K562 (cell line): ENCODE data around the gene NCOA3. TPM values are rescaled to one million over a fixed set of nuclear protein-coding genes. Genes with fewer than 3 reads are reported as not detected.
A peak's percentile ranks its signal among the peaks of the same experiment; 100 is the strongest.

Experiments
- ATAC-seq: fragments of 200-7000 bp; cut with Tn5 transposase; 3 replicates; pipeline ENCODE4 v1.9.1; 2020; ENCODE audit warnings: moderate library complexity
- BruUV-seq: library from RNA; stranded (reverse); fragments of 400-500 nt; replicated peaks from 2 replicates; lab custom pipeline; 2021; lab: Mats Ljungman, UMichigan
- CTCF ChIA-PET: fragments of 300-600 bp; formaldehyde crosslinking; extraction: SDS; loops from one replicate; lab custom pipeline; 2021; ENCODE audit warnings: low intra/inter-chr PET ratio; lab: Yijun Ruan, JAX
- POLR2A ChIA-PET: fragments of 300-600, 350-650 bp; sonication (Branson Sonifier 250); formaldehyde crosslinking; extraction: SDS; loops from one replicate; lab custom pipeline; 2021; ENCODE audit warnings: antibody characterized with exemption, inconsistent platforms; lab: Yijun Ruan, JAX
- DNase-seq, 4 experiments: peaks; one replicate each; pipeline versions ENCODE4 v3.0.0 to v3.0.0-alpha.2; 2011 to 2018; ENCODE audit warnings: low spot score in 3 of 4, mixed read lengths in 3 of 4; ENCODE audit errors: extremely low read depth in 1 of 4
- FAIRE-seq: peaks from 2 replicates; lab custom pipeline; 2011; peaks lifted over from hg19 to GRCh38; lab: Jason Lieb, UNC
- H2AFZ ChIP-seq: 2 replicates; pipeline ENCODE4 v1.6.0; 2011; ENCODE audit warnings: low read depth, low read length, control low read depth, inconsistent platforms
- H3K27ac ChIP-seq: fragments of 200-600 bp; 3 replicates; pipeline ENCODE4 v1.8.0; 2011; ENCODE audit warnings: low read depth, mild to moderate bottlenecking, control low read depth, inconsistent platforms, low read length, moderate library complexity, mixed read lengths; ENCODE audit errors: extremely low read depth
- H3K27me3 ChIP-seq, 2 experiments: fragments of 300-600 bp in 1 of 2; 2 replicates in 1 of 2; 3 replicates in 1 of 2; pipeline versions ENCODE4 v1.6.0 to v1.8.0; 2011; ENCODE audit warnings: inconsistent platforms in 2 of 2, low read length in 2 of 2, mild to moderate bottlenecking in 1 of 2, mixed read lengths in 1 of 2, moderate library complexity in 1 of 2; ENCODE audit not compliant: control insufficient read depth in 2 of 2, insufficient read depth in 2 of 2
- H3K36me3 ChIP-seq: fragments of 300-600 bp; 3 replicates; pipeline ENCODE4 v1.8.0; 2011; ENCODE audit warnings: mild to moderate bottlenecking, low read length, inconsistent platforms; ENCODE audit not compliant: control insufficient read depth, insufficient read depth
- H3K4me1 ChIP-seq, 2 experiments: fragments of 200-600 bp in 1 of 2; replicated peaks in 1 of 2; 2 replicates in 1 of 2; 3 replicates in 1 of 2; pipeline versions ENCODE4 v1.5.1 to v1.8.0; 2011; ENCODE audit warnings: inconsistent platforms in 2 of 2, low read length in 2 of 2, mild to moderate bottlenecking in 1 of 2, mixed read lengths in 1 of 2, moderate library complexity in 1 of 2; ENCODE audit not compliant: control insufficient read depth in 2 of 2, insufficient read depth in 2 of 2
- H3K4me2 ChIP-seq: 2 replicates; pipeline ENCODE4 v1.6.1; 2011; ENCODE audit warnings: low read length, control low read depth, inconsistent platforms, mixed read lengths; ENCODE audit not compliant: insufficient read depth
- H3K4me3 ChIP-seq: fragments of 200-600 bp; sonication (generic), shearing (Covaris generic); 2 replicates; pipeline ENCODE4 v1.5.1; 2016; ENCODE audit warnings: control low read depth, inconsistent platforms
- H3K79me2 ChIP-seq: fragments of 200-600 bp; 3 replicates; pipeline ENCODE4 v1.8.0; 2011; ENCODE audit warnings: low read length, inconsistent platforms; ENCODE audit not compliant: control insufficient read depth, insufficient read depth
- H3K9ac ChIP-seq, 2 experiments: 2 replicates each; pipeline versions ENCODE4 v1.6.0 to v1.6.1; 2011; ENCODE audit warnings: low read depth in 2 of 2, low read length in 2 of 2, control low read depth in 1 of 2, inconsistent platforms in 1 of 2, mild to moderate bottlenecking in 1 of 2, mixed read lengths in 1 of 2; ENCODE audit not compliant: insufficient read depth in 1 of 2
- H3K9me1 ChIP-seq: one replicate; pipeline ENCODE4 v1.6.0; 2011; ENCODE audit warnings: inconsistent platforms, mild to moderate bottlenecking, low read length, moderate library complexity; ENCODE audit not compliant: control insufficient read depth, insufficient read depth
- H3K9me3 ChIP-seq: replicated peaks from 2 replicates; pipeline ENCODE4 v1.5.1; 2011; ENCODE audit warnings: low read depth, low read length, inconsistent platforms; ENCODE audit not compliant: control insufficient read depth, insufficient read depth
- H4K20me1 ChIP-seq: replicated peaks from 2 replicates; pipeline ENCODE4 v1.6.1; 2011; ENCODE audit warnings: low read length, inconsistent platforms, mixed read lengths; ENCODE audit not compliant: control insufficient read depth, insufficient read depth
- C11orf30 ChIP-seq: fragments of 450-650 bp; IDR thresholded peaks from 2 replicates; pipeline ENCODE4 v1.6.1; 2016; ENCODE audit warnings: low read depth, mild to moderate bottlenecking
- E2F4 ChIP-seq: sonication (generic); formaldehyde crosslinking; IDR thresholded peaks from 2 replicates; pipeline ENCODE4 v1.8.0; 2022; ENCODE audit warnings: mild to moderate bottlenecking, low read depth, missing genetic modification reagents
- HINFP ChIP-seq: fragments of 450-650 bp; conservative IDR thresholded peaks from 2 replicates; pipeline ENCODE4 v1.6.1; 2016; ENCODE audit warnings: missing genetic modification characterization, low read depth, mild to moderate bottlenecking, control low read depth, missing compliant biosample characterization
- NR2C2 ChIP-seq, 2 experiments: fragments of 200-800 bp in 1 of 2; sonication (Bioruptor generic) in 1 of 2; sonication (generic) in 1 of 2; formaldehyde crosslinking in 1 of 2; IDR thresholded peaks; 2 replicates each; pipeline versions ENCODE4 v1.6.1 to v1.8.0; 2016 to 2022; ENCODE audit warnings: mild to moderate bottlenecking in 1 of 2, missing compliant biosample characterization in 1 of 2, missing genetic modification characterization in 1 of 2, missing genetic modification reagents in 1 of 2
- POLR2H ChIP-seq: IDR thresholded peaks from 2 replicates; pipeline ENCODE4 v1.6.1; 2016; ENCODE audit warnings: missing genetic modification characterization, low read depth, mild to moderate bottlenecking, control low read depth, missing compliant biosample characterization, moderate library complexity
- PPARD ChIP-seq: fragments of 250-450 bp; sonication (Bioruptor Pico); IDR thresholded peaks from 2 replicates; pipeline ENCODE4 v1.8.0; 2022; ENCODE audit warnings: inconsistent platforms, mild to moderate bottlenecking, moderate library complexity
- RB1 ChIP-seq: fragments of 450-650 bp; IDR thresholded peaks from 2 replicates; pipeline ENCODE4 v1.6.1; 2017; ENCODE audit warnings: low read depth, mild to moderate bottlenecking
- RUNX1 ChIP-seq: sonication (generic); IDR thresholded peaks from 2 replicates; pipeline ENCODE4 v1.6.1; 2016; ENCODE audit warnings: antibody characterized with exemption, low read depth
- SMAD2 ChIP-seq: fragments of 150-350 bp; IDR thresholded peaks from 2 replicates; pipeline ENCODE4 v1.6.1; 2014; ENCODE audit warnings: low read depth, mild to moderate bottlenecking, low read length
- TEAD1 ChIP-seq, 2 experiments: fragments of 450-650 bp in 1 of 2; sonication (generic) in 1 of 2; formaldehyde crosslinking; IDR thresholded peaks; 2 replicates each; pipeline versions ENCODE4 v1.4.0 to v1.8.0; 2020 to 2022; ENCODE audit warnings: mild to moderate bottlenecking in 2 of 2, missing genetic modification reagents in 1 of 2
- TEAD2 ChIP-seq: fragments of 450-650 bp; IDR thresholded peaks from 2 replicates; pipeline ENCODE4 v1.6.1; 2016; ENCODE audit warnings: missing genetic modification characterization, control low read depth, missing compliant biosample characterization
- ZNF384 ChIP-seq: IDR thresholded peaks from 2 replicates; pipeline ENCODE4 v1.6.1; 2012; ENCODE audit warnings: low read depth, low read length, improper control_type of control experiment
- ZNF830 ChIP-seq: fragments of 250-450 bp; sonication (Bioruptor Pico); IDR thresholded peaks from 2 replicates; pipeline ENCODE4 v1.5.0; 2021; ENCODE audit warnings: mild to moderate bottlenecking
- ZSCAN32 ChIP-seq: fragments of 450-650 bp; formaldehyde crosslinking; IDR thresholded peaks from 2 replicates; pipeline ENCODE4 v1.4.0; 2020; ENCODE audit warnings: mild to moderate bottlenecking, moderate library complexity
- WGBS: fragments of 100-300 bp; shearing (Covaris generic); methylation state at CpG from one replicate; pipeline ENCODE4 v1.1.6; 2016; ENCODE audit warnings: low coverage, mixed read lengths; ENCODE audit not compliant: insufficient coverage; ENCODE audit errors: missing lambda C conversion rate; 5-methylcytosine and 5-hydroxymethylcytosine counted together
- in situ Hi-C: fragments of 300-500 bp; cut with MboI; formaldehyde crosslinking; loops from 4 replicates; pipeline ENCODE4 v1.15.0; 2018; ENCODE audit warnings: inconsistent platforms, mixed read lengths
- intact Hi-C: fragments of 100-400 bp; cut with micrococcal nuclease; formaldehyde crosslinking; loops from 2 replicates; pipeline ENCODE4 v1.14.2; 2022
- polyA plus RNA-seq, 8 experiments: library from polyadenylated mRNA; depleted of rRNA in 4 of 8; stranded (reverse) in 5 of 8; unstranded in 3 of 8; fragments of >200 nt; fragmentation: Nextera tagmentation in 2 of 8; fragmentation: Illumina TruSeq in 1 of 8; extraction: Ambion mirVana in 2 of 8; extraction: Trizol in 1 of 8; gene quantifications; 2 replicates each; pipeline versions ENCODE4 v1.2.1 to v1.2.3, GENCODE V29; 2011 to 2014; ENCODE audit warnings: inconsistent platforms in 1 of 8, missing spikeins in 1 of 8
- total RNA-seq, 7 experiments: library from RNA; depleted of rRNA in 6 of 7; stranded (reverse); fragments of >200 nt in 6 of 7; fragmentation: Illumina TruSeq in 2 of 7; extraction: Trizol in 2 of 7; gene quantifications; 2 replicates each; pipeline versions ENCODE4 v1.2.1 to v1.2.3, GENCODE V29; 2011 to 2021; ENCODE audit warnings: low replicate concordance in 1 of 7
- TF ChIP-seq, protein P1 (sequence below): fragments of 250-450 bp; sonication (Bioruptor Pico); IDR thresholded peaks from 2 replicates; pipeline ENCODE4 v1.4.0; 2020; ENCODE audit warnings: mild to moderate bottlenecking, moderate library complexity

Gene NCOA3
- total and polyA plus RNA-seq, 9 of the 15 experiments (the other 6 are each of a cell fraction or from before 2014, with no cell fraction given): 3.2 to 24.3 (median 14.4) TPM

- Histone ChIP-seq H3K9me3 (no peaks in the 10 kb centered on the region), H3K4me2 (no peak overlapping the region)
- no TSS peak for BruUV-seq
These were observed 59.5 kb downstream of the NCOA3 start for GRCh38 chr20:47561180-47561579.

More at GRCh38 chr20:47561180-47561579, 59.5 kb downstream of the NCOA3 start:
- CTCF ChIA-PET: no interaction called here
- in situ Hi-C loops: no loop called here
- no peak overlapping the region for H3K27ac ChIP-seq
- no peak for TF ChIP-seq PPARD (CRISPR knock-in tag)
- no peak for TF ChIP-seq ZNF830 (CRISPR knock-in tag)
- no peak for TF ChIP-seq RUNX1
- no peak for TF ChIP-seq NR2C2 (CRISPR knock-in tag; IDR thresholded peaks at IDR 0.05)
- 0 out of 2 replicates have a peak, but pooled peaks have one; percentile 4 for TF ChIP-seq NR2C2 (tag; IDR thresholded peaks at IDR 0.05)
- TF ChIP-seq ZSCAN32 (CRISPR knock-in tag): no peak
- TF ChIP-seq TEAD1 (CRISPR knock-in tag; IDR thresholded peaks at IDR 0.05): no peak
- TF ChIP-seq, protein P1, sequence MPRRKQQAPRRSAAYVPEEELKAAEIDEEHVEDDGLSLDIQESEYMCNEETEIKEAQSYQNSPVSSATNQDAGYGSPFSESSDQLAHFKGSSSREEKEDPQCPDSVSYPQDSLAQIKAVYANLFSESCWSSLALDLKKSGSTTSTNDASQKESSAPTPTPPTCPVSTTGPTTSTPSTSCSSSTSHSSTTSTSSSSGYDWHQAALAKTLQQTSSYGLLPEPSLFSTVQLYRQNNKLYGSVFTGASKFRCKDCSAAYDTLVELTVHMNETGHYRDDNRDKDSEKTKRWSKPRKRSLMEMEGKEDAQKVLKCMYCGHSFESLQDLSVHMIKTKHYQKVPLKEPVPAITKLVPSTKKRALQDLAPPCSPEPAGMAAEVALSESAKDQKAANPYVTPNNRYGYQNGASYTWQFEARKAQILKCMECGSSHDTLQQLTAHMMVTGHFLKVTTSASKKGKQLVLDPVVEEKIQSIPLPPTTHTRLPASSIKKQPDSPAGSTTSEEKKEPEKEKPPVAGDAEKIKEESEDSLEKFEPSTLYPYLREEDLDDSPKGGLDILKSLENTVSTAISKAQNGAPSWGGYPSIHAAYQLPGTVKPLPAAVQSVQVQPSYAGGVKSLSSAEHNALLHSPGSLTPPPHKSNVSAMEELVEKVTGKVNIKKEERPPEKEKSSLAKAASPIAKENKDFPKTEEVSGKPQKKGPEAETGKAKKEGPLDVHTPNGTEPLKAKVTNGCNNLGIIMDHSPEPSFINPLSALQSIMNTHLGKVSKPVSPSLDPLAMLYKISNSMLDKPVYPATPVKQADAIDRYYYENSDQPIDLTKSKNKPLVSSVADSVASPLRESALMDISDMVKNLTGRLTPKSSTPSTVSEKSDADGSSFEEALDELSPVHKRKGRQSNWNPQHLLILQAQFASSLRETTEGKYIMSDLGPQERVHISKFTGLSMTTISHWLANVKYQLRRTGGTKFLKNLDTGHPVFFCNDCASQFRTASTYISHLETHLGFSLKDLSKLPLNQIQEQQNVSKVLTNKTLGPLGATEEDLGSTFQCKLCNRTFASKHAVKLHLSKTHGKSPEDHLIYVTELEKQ (CRISPR knock-in tag): no peak
- TF ChIP-seq SMAD2: no peak
- no peak for TF ChIP-seq TEAD2
- TF ChIP-seq E2F4 (CRISPR knock-in tag): no peak
- TF ChIP-seq HINFP (tag): no peak
- peak; percentile 80 for TF ChIP-seq ZNF384
- TF ChIP-seq RB1: no peak
- no peak for TF ChIP-seq POLR2H (tag)
- no peak for TF ChIP-seq C11orf30
- H3K36me3 ChIP-seq: no peaks in the 10 kb centered on the region
- DNase-seq: no peak
- no peak overlapping the region for H2AFZ ChIP-seq
- FAIRE-seq: no peak
- peaks cover 77% of the 10 kb centered on the region for H3K79me2 ChIP-seq
- intact Hi-C loops: loop anchor here (5.0 kb wide), 1 partner anchor 39 kb away; no protein-coding TSS in a partner anchor
- no peaks in the 10 kb centered on the region for H3K9me1 ChIP-seq
- H3K27me3 ChIP-seq: no peaks in the 10 kb centered on the region
- 60% methylated on average over 3 of the region's 3 CpGs for WGBS
- ATAC-seq: no peak
- H3K9ac ChIP-seq: no peak overlapping the region
- peaks cover 3% of the 10 kb centered on the region; the same call in 1 of the 2 replicates for H4K20me1 ChIP-seq
- POLR2A ChIA-PET: interaction anchor here (0.8 to 1.5 kb wide), 3 partner anchors 12 to 42 kb away, joined by 3 to 6 read pairs (median 3); no protein-coding TSS in a partner anchor
- H3K4me3 ChIP-seq: no peak overlapping the region
- peaks cover 8 to 30% of the 10 kb centered on the region in 2 experiments; a peak in 3 of 5 replicates for H3K4me1 ChIP-seq
